ENCODE data around the gene RNF180.

GRCh38 chr5:64161420-64161819 is 4.2 kb upstream of the RNF180 start:
- TF ChIP-seq EZH2phosphoT487 (IDR thresholded peaks at IDR 0.05; ENCODE audit: borderline replicate concordance, low read length) (no peak), CTCF (conservative IDR thresholded peaks at IDR 0.05; ENCODE audit: low read depth, low read length) (no peak), EZH2 (IDR thresholded peaks at IDR 0.05; ENCODE audit: low read length, unreplicated experiment) (no peak)

Measured in PC-3 (cell line).